Dermis blood vessel endothelial cell (primary cell): Measurements from ENCODE around the gene APC2. TPM values are rescaled to one million over a fixed set of nuclear protein-coding genes. Genes with fewer than 3 reads are reported as not detected.
"Not testable (repeated sequence)": the region's sequence is repeated elsewhere in the genome, so short reads cannot be mapped to it uniquely, and the experiment has no call there.

ENCODE experiments used
- DNase-seq: peaks from one replicate; pipeline ENCODE4 v3.0.0; 2010
- total RNA-seq: library from RNA; depleted of rRNA; stranded (reverse); fragments of >200 nt; gene quantifications from 2 replicates; pipeline ENCODE4 v1.2.3, GENCODE V29; 2014

Gene APC2
- total RNA-seq, 1 donor from 2014 or later = 0.34 TPM

GRCh38 chr19:1467490-1468273 is 17.8 kb downstream of the APC2 start:
- no peak for DNase-seq

DNA sequence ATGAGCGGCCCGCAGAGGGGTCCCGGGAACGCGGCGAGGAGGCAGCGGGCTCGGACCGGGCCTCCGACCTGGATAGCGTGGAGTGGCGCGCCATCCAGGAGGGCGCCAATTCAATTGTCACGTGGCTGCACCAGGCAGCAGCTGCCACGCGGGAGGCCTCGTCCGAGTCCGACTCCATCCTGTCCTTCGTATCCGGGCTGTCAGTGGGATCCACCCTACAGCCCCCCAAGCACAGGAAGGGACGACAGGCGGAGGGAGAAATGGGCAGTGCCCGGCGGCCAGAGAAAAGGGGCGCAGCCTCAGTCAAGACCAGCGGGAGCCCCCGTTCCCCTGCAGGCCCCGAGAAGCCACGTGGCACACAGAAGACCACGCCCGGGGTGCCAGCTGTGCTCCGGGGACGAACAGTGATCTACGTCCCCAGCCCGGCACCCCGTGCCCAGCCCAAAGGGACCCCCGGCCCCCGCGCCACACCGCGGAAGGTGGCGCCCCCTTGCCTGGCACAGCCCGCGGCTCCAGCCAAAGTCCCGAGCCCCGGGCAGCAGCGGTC is 18.4 kb downstream of the APC2 start:
- no peak for DNase-seq

DNA sequence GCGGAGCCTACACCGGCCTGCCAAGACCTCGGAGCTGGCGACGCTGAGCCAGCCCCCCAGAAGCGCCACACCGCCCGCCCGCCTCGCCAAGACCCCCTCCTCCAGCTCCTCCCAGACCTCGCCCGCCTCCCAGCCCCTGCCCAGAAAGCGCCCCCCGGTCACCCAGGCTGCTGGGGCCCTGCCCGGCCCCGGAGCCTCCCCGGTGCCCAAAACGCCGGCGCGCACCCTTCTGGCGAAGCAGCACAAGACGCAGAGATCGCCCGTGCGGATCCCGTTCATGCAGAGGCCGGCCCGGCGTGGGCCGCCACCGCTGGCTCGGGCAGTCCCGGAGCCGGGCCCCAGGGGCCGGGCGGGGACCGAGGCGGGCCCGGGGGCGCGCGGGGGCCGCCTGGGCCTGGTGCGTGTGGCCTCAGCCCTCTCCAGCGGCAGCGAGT is 18.9 kb downstream of the APC2 start:
- DNase-seq = peak; percentile 41

GRCh38 chr19:1469255-1470054 is 19.5 kb downstream of the APC2 start:
- no peak for DNase-seq

DNA sequence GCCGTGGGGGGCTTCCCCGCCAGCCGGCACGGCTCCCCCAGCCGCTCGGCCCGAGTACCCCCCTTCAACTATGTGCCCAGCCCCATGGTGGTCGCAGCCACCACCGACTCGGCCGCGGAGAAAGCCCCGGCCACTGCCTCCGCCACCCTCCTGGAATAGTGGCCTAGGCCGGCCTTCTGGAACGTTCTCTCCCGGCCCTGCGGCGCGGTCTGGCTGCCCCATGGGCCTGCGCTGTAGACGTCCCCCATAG is 20.1 kb downstream of the APC2 start:
- DNase-seq = no peak

DNA sequence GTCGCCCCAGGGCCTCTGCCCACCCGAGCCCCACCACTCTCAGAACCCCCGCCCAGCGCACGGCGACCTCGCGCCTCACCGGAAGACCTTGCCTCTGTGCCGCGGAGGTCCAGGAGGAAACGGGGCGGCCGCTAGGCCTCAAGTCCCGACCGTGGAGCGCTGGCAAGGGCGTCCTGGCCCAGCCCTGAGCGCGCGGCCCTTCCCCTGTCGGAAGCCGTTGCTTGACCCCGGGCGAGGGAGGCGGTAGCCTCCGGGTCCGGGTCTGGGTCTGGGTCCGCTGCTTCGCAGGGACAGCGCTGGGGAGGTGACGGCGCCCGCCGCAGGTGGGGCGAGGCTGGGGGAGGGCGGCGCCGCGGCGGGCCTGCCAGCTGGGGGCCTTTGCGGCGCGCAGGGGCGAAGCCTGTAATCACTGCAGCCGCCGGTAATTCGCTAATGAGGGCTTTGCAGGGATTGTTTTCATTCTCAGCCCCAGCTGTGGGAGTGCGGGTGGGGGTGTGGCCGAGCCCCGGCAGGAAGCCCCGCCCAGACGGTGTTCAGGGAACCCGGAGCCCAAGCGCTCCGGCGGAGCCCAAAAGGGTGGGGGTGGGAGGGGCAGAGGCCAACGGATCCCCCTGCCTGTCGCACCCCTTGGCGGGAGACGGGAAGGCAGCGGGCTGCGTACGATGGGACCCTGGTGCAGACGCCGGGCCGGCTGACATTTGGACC is 20.5 kb downstream of the APC2 start:
- no peak for DNase-seq

GRCh38 chr19:1471010-1471514 is 21.1 kb downstream of the APC2 start:
- DNase-seq = no peak

DNA sequence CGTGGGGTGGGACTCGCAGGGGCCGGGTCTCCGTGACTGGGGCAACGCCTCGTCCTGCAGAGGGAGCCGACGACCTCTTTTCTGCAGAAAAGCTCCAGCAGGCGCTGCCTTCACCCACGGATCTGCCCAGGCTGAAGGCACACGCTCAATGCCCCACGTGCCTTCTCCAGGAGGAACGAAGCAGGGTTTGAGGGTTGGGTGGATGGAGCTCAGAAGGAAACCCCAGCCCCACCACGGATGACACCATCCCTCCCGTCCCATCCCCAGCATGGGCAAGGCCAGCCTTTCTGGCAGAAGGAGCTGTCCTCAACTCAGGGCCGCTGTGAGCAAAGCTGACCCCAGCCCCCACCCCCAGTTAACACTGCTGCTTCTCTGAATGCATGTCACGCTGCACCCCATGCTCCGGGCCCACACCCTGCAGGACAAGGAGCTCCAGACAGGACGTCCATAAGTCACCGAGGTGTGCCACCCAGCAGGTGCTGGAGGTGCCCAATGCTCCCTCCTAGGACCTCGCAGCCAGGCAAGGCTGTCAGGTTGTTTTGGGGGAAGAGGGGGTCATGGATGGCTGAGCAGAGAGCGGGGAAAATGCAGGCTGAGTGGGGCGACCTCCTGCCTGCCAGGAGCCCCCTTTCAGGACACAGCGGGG is 21.7 kb downstream of the APC2 start:
- DNase-seq = no peak

DNA sequence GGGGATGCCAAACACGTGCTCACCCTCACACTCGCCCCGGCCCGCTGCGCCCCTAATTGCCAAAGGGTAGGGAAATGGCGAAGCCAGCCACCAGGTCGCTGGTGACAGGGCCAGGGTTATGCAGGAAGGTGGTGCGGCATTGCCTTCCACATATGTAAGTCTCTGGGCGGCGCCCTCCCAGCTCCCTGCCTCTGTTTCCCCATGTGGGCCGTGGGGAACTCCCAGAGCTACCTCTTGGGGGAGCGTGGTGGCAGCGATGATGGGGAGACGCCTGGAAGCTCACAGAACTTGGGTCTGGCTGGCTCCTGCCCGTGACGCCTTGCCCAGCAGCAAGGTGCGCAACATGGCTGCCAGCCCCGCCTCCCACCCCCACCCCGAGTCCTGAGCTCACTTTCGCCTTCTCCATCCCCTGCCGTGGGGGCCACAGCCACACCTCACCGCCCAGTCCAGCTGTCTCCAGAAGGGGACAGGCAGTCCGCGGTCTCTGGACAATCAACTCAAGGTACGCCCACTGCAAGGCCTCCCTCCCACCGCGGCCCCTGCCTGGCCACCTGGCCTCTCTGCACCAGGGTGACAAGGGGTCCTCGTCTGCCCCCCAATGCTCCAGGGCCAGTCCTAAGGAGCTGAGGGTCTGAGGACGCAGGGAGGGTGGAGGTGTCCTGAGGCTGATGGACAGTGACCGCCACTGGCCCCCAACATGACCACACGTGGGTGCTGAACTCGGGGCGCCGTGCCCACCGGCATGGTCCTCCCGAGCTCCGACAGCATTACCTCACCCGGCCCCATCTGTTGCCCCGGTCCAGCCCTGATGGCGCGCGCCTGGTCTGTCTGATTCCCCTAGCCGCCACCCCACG is 22.5 kb downstream of the APC2 start:
- DNase-seq = no peak

DNA sequence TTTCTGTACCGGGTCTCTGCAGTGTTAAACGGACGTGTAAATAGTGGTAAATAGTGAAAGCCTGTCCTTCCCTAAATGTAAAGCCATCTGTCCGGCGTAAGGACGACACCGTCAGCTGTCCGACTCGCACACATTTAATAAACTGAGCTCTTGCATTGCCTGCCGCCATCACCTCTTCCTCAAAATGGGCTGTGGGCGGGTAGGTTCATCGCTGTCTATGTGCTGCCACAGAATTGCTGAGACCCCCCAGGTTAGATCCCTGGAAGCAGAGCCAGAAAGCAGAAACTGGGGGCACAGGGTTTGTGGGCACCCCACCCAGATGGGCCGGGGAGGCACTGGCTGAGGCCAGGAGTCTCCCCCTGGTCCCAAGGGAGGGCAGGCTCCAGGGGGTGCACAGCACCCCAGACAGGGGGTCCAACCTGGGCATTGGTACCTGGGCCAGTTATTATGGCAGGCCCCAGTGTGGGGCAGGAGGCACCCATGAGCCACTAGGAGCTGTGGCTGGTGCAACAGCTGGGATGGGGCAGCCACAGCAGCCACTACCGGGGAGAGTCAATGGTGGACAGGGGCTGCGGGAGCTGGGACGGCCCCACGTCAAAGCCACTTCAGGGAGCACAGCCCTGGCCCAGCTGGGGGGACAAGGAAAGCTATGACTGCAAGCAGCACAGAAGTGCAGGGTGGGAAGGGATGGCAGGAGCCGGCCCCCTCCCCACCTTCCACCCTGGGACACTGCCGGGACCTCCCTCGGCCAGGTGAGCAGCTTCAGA is 23.3 kb downstream of the APC2 start:
- no peak for DNase-seq

- DNase-seq = no peak
Measured at GRCh38 chr19:1474011-1474764, 24.3 kb downstream of the APC2 start.

- DNase-seq = no peak
Measured at GRCh38 chr19:1474765-1475351, 24.9 kb downstream of the APC2 start.

DNA sequence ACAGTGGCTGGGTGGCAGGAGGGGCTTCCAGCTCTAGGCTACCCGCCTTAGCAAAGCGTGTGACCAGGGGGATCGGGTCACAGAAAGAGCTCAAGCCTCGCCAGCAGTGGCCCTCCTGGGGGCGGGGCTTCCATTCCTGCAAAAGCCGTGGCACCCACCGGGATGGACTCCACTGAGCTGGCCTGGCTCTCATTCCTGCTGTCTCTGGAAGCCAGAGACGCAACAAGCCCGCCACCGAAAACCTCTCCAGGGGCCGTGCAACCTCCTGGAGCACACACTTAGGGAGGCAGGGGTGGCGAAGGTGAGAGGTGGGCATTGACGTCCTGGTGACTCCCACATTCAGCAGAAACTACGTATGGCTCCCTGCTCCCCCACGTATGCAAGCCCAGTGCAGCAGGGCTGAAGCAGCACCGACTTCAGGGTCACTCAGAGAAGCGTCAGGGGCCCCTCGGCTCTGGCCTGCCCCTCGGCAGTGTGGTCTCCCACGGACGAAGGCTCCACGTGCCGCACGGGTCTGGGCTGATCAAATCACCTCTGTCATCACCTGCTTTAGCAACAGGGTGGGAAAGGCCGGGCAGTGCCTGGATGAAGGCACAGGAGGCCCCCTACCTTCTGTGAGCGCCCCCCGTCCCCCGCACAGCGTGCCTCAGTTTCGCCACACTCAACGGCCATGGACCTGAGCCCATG is 26.0 kb downstream of the APC2 start:
- DNase-seq = no peak

GRCh38 chr19:1477056-1477455 is 27.1 kb downstream of the APC2 start:
- DNase-seq = not testable (repeated sequence)

DNA sequence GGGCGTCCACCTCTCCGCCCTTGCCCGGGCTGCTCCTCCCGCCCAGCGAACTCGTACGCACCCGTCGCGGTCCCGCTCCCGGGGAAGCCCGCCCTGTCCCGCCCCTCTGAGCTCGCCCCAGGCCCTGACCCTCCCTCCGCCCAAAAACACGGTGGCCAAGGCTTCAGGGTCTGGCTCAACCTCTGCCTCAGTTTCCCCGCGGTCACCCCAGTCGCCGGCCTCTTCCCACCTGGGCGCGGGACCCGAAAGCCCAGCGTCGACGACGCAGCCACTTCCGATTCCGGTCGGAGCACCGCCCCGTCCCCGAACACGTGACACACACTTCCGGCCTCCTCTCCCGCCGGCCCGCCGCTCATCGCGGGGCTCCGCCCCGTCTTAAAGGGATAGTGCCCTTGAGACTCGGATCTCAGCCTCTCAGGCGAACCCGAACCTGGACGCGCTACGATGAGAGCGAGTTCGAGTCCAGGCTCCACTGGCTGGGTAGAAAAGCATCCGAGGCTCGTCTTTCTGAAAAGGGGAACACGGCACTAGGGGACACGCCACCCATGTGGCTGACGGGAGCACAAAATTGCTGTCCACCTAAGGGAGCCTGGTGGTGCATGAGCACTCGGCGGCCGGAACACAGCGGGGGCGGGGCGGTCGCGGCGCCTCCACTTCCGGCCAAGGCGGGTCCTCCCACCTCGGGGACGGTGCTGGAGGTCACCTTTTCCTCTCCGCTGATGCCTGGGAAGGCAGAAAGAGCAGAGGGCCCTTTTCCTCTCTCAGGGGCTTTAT is 29.2 kb downstream of the APC2 start, which contains the start of gene C19orf25:
Gene C19orf25 (minus strand): TSS at position 282 of the 774 bp plus-strand sequence. CDS start 312 bp downstream, outside the sequence.
- peak; percentile 95 for DNase-seq

DNA sequence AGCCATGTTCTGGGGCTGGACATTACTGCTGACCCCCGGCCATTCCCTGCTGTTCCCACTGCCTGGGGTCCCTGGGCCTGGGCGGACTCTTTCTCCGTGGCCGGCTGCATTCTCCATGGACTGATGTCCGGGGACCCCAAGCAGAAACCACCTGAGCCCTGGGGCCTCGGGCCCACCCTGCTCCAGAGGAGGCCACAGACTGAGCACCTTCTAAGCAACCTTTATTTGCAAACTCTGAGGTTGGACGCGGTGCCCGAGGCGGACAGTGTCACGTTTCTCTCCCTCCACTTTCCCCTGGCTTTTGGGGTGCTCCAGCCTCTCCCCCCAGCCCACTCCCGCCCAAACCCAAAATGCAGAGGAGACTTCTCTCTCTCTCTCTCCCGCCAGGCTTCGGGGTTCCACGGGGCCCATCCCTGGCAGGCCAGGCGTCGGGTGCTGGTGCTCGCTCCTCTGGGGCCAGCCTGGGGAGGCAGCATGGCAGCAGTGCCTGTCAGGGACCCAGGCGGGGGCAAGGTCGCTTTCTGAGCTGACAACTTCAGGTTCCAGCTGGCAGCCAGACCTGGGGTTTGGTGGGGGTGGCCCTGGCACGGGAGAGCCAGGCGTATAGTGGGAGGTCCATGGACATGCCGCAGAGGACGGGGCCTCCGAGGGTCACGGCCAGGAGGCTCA is 31.4 kb downstream of the APC2 start:
- no peak for DNase-seq

DNA sequence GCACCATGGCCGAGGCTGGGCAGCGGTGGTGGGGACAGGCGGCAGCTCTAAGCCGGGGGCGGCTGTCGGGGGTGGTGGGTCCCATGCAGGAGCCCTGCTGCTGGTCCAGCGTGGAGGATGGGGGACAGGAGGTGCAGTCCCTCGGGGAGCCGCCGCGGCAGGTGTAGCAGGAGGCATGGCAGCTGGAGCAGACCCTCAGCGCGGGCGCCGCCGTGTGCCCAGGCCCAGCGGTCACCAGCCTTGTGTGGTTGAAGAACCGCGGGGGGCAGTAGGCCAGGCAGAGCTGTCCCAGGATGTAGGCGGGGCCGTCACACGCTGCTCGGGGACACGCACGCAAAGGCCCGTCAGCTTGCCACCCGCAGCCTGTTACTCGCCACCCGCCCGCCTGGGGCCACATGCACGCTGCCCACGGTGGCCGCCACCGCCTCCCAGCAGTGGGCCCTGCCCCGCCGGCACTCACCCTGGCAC is 32.0 kb downstream of the APC2 start:
- DNase-seq = no peak
